Measurements from ENCODE around the gene WDR19. TPM values are rescaled to one million over a fixed set of nuclear protein-coding genes. Genes with fewer than 3 reads are reported as not detected.

WDR19 gene
- total RNA-seq, 1 donor: 46.2 TPM

- TF ChIP-seq CTCF (IDR thresholded peaks at IDR 0.05; ENCODE audit: insufficient read depth, low read length): no peak
- no peak overlapping the region for H3K4me3 ChIP-seq (ENCODE audit: low read depth, low read length)
- no peak for DNase-seq (ENCODE audit: low read depth)
These were observed 148.9 kb downstream of the WDR19 start for GRCh38 chr4:39331191-39331590.

Small RNAs within 50 kb of the gene (small RNA-seq; reads per million reads assigned to genes)
- gene RNU6-32P: not detected

Other genes starting within 250 kb of the WDR19 start
- gene TMEM156, start 150.1 kb upstream of the WDR19 start, total RNA-seq (ENCODE audit: low replicate concordance): 0.18 TPM in 1 of 2 replicates, not detected in the other
- 50.9 and 103 TPM in 2 replicates for gene KLHL5, start 120.3 kb upstream of the WDR19 start, total RNA-seq (ENCODE audit: low replicate concordance)
- 38.9 and 78.5 TPM in 2 replicates for gene RFC1, start 183.8 kb downstream of the WDR19 start, total RNA-seq (ENCODE audit: low replicate concordance)
- under 0.01 TPM in 1 of 2 replicates, not detected in the other for gene KLB, start 224.4 kb downstream of the WDR19 start, total RNA-seq (ENCODE audit: low replicate concordance)